K562 (cell line): ENCODE results near the gene MAP3K19.

Experiments
- CBFA2T2 ChIP-seq: fragments of 450-650 bp; conservative IDR thresholded peaks from 2 replicates; pipeline ENCODE4 v1.6.1; 2017; ENCODE audit warnings: mild to moderate bottlenecking
- FOSL1 ChIP-seq: fragments of 200-800 bp; sonication (Bioruptor generic); conservative IDR thresholded peaks from 2 replicates; pipeline ENCODE4 v1.6.1; 2016; ENCODE audit warnings: missing genetic modification characterization, missing compliant biosample characterization
- KHSRP ChIP-seq: fragments of 450-650 bp; IDR thresholded peaks from 2 replicates; pipeline ENCODE4 v1.6.1; 2017
- NONO ChIP-seq, 2 experiments: fragments of 200-400 bp in 1 of 2; fragments of 450-650 bp in 1 of 2; formaldehyde crosslinking in 1 of 2; IDR thresholded peaks; 2 replicates each; pipeline ENCODE4 v1.6.1; 2017; ENCODE audit warnings: low read depth in 2 of 2, mild to moderate bottlenecking in 2 of 2, moderate library complexity in 2 of 2, low read length in 1 of 2
- POU5F1 ChIP-seq: fragments of 150-350 bp; IDR thresholded peaks from 2 replicates; pipeline ENCODE4 v1.6.1; 2014; ENCODE audit warnings: borderline replicate concordance, low read length, low read depth, mild to moderate bottlenecking; ENCODE audit not compliant: partially characterized antibody
- RBBP5 ChIP-seq: fragments of 200-600 bp; sonication (generic); IDR thresholded peaks from 2 replicates; pipeline ENCODE4 v1.6.1; 2012; ENCODE audit warnings: borderline replicate concordance, mild to moderate bottlenecking, low read length, control low read depth, inconsistent platforms; ENCODE audit not compliant: insufficient read depth, poor library complexity, severe bottlenecking
- TRIM24 ChIP-seq, 2 experiments: fragments of 450-650 bp; IDR thresholded peaks; 2 replicates each; pipeline ENCODE4 v1.6.1; 2016
- ZNF140 ChIP-seq: fragments of 250-450 bp; sonication (Bioruptor Pico); IDR thresholded peaks from 2 replicates; pipeline ENCODE4 v1.8.0; 2021; ENCODE audit warnings: moderate library complexity, mild to moderate bottlenecking, inconsistent platforms
- ZNF239 ChIP-seq: fragments of 250-450 bp; sonication (Bioruptor Pico); IDR thresholded peaks from 2 replicates; pipeline ENCODE4 v1.4.0; 2020; ENCODE audit warnings: mild to moderate bottlenecking

- TF ChIP-seq ZNF140: no peak
- TF ChIP-seq TRIM24 (IDR thresholded peaks at IDR 0.05): no peak
- no peak for TF ChIP-seq RBBP5
- no peak for TF ChIP-seq KHSRP
- TF ChIP-seq ZNF239 (CRISPR knock-in tag): no peak
- TF ChIP-seq NONO (IDR thresholded peaks at IDR 0.05; ENCODE audit: low read depth in 2 of 2, low read length in 1 of 2): no peak
- no peak for TF ChIP-seq FOSL1
- TF ChIP-seq POU5F1: no peak
- TF ChIP-seq CBFA2T2: no peak
These were observed 102.3 kb downstream of the MAP3K19 start for GRCh38 chr2:134944975-134945374.
